GM12873 (cell line): ENCODE data around the gene ABR.

Experiments used
- CTCF ChIP-seq: IDR thresholded peaks from 2 replicates; pipeline ENCODE4 v1.5.1; 2012; ENCODE audit warnings: low read depth, mild to moderate bottlenecking, moderate library complexity, low read length, control low read depth; ENCODE audit not compliant: insufficient read depth; ENCODE audit errors: missing control alignments

Gene ABR

DNA sequence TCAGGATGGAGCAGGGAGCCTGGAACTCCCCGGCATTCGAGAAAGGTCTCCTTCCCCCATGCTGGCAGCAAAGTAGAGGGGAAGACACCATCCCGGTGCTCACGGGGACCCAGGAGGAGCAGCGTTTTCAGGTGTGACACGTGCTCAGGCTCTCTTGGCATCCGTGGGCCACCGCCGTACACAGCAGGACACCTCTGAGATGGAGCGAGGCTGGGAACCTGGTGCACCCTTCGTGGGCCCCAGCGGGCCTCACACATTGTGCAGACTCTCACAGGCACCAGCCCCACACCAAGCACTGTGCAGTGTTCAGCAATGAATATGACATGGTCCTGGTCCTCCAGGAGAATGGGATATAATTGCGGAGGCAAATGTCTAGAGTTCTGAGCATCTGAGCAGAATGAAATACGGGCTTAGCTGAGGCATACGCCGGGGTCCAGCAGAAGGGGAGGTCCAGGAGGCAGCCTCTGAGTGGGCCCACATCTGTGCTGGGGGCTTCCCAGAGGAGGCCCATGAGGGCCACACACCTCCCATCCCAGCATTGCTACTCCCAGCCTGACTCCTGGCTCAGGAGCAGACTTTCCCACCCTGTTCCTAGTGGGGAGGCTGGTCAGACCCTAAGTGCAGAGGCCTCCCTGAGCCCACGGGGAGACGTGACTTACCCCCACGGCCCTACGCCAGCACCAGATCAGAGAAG, 72.6 kb downstream of the ABR start:
- no peak for TF ChIP-seq CTCF

DNA sequence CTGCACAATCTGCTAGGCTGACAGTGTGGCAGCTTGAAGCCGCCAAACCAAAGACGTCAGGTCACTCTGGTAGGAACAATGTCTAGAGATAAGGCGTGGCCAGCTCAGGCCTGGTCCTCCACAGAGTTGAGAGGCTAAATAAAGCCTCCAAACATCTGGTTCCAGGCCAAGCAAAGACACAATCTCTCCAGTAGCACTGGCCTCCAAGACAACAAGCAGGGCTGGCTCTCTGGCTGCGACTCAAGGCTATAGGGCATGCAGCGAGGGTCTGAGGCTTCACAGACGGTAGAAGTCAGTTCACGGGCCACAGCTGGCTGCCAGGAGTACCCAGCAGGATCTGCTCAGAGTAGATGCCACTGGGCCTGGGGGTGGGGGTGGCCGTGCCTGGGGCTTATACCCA, 75.6 kb downstream of the ABR start:
- TF ChIP-seq CTCF = no peak

DNA sequence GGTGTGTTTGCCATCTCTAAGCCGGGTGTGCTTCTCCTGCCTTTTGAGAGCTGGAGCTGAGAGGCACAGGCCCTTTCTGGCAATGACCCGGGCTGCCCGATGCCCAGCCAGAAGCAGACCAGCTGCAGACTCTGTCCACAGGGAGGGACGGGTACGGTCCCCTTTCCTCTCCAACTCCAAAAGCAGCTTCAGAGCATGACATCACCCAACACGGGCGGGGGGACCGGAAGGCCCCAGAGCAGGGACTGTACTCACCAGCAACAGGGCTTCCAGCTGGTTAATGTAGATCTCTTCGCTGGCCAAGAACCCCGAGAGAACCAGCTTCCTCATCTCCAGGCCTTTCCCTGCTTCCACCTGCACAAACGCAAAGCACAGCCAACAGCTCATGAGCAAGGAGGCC, 79.4 kb downstream of the ABR start:
- TF ChIP-seq CTCF = no peak

- no peak for TF ChIP-seq CTCF
Measured at GRCh38 chr17:1099242-1099641, 80.5 kb downstream of the ABR start.

DNA sequence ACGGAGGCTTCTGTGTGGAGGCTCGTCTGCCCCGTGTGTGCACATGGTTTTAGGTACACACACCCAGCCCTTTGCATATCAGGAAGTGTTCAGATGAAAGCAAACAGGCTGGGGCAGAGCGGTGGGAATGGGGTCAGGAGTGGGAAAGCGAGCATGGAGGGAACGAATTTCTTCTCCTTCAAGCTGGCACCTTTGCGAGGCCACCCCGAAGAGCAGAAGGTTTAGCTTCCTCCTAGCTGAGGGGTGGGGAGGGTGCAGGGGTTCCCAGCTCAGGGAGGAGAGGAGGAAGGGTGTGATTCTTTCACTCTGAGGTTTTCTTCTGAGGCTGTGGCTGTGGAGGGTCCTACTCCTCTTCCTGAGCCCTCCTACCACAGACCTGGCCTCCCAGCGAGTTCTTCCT, 83.6 kb downstream of the ABR start:
- TF ChIP-seq CTCF = no peak

- TF ChIP-seq CTCF = no peak
Measured at GRCh38 chr17:1095853-1096173, 84.0 kb downstream of the ABR start.

GRCh38 chr17:1095090-1095852, 84.5 kb downstream of the ABR start:
- no peak for TF ChIP-seq CTCF
